ENCODE measurements around the gene OPCML.

OPCML gene

DNA sequence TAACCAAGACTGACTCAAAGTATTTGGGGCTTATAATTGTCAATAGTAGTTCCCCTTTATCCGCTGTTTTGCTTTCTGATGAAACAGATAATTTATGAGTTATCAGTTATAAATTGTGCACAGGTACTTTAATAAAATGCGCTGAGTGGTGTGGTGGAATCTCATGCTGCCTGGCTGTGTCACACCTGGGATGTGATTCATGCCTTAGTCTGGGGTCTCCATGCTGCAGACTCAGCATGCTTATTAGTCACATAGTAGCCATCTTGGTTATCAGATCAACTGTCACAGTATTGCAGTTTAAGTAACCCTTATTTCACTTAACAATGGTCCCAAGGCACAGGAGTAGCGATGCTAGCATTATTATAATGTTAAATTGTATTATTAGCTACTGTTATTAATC lies 1166.7 kb downstream of the OPCML start:
- DNase-seq (ENCODE audit: low read depth) = no peak
- no peak overlapping the region for H3K4me3 ChIP-seq (ENCODE audit: low read length)
- TF ChIP-seq, protein P1, sequence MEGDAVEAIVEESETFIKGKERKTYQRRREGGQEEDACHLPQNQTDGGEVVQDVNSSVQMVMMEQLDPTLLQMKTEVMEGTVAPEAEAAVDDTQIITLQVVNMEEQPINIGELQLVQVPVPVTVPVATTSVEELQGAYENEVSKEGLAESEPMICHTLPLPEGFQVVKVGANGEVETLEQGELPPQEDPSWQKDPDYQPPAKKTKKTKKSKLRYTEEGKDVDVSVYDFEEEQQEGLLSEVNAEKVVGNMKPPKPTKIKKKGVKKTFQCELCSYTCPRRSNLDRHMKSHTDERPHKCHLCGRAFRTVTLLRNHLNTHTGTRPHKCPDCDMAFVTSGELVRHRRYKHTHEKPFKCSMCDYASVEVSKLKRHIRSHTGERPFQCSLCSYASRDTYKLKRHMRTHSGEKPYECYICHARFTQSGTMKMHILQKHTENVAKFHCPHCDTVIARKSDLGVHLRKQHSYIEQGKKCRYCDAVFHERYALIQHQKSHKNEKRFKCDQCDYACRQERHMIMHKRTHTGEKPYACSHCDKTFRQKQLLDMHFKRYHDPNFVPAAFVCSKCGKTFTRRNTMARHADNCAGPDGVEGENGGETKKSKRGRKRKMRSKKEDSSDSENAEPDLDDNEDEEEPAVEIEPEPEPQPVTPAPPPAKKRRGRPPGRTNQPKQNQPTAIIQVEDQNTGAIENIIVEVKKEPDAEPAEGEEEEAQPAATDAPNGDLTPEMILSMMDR (IDR thresholded peaks at IDR 0.05; ENCODE audit: insufficient read depth, low read depth, low read length, missing control alignments) = no peak

All from epithelial cell of esophagus (primary cell).